Thoracic aorta (tissue), 2 donors: ENCODE results near the gene PATZ1. TPM values are rescaled to one million over a fixed set of nuclear protein-coding genes. Genes with fewer than 3 reads are reported as not detected.
"Not testable (repeated sequence)": the region's sequence is repeated elsewhere in the genome, so short reads cannot be mapped to it uniquely, and the experiment has no call there.

ENCODE experiments used
- ATAC-seq: fragments of 150-250 bp; one replicate; pipeline ENCODE4 v1.8.0; 2017; ENCODE audit warnings: low read depth; ENCODE audit not compliant: insufficient number of reproducible peaks, low FRiP score
- DNase-seq: peaks from one replicate; pipeline ENCODE4 v3.0.0-alpha.2; 2020; ENCODE audit warnings: low spot score
- H3K27ac ChIP-seq, 2 donors: fragments of 200-600 bp; sonication (generic); 1 replicate in 1 of 2; 2 replicates in 1 of 2; pipeline ENCODE4 v1.5.1; 2016; ENCODE audit warnings: mild to moderate bottlenecking in 2 of 2, moderate library complexity in 2 of 2
- H3K27me3 ChIP-seq: fragments of 200-600 bp; sonication (generic); replicated peaks from 2 replicates; pipeline ENCODE4 v1.6.0; 2016; ENCODE audit warnings: mild to moderate bottlenecking; ENCODE audit not compliant: insufficient read depth
- H3K36me3 ChIP-seq: fragments of 200-600 bp; sonication (generic); one replicate; pipeline ENCODE4 v1.5.1; 2016
- H3K4me1 ChIP-seq, 2 donors: fragments of 200-600 bp; sonication (generic); 1 replicate in 1 of 2; 2 replicates in 1 of 2; pipeline versions ENCODE4 v1.5.1 to v1.6.0; 2016; ENCODE audit warnings: low read depth in 2 of 2, mild to moderate bottlenecking in 1 of 2; ENCODE audit not compliant: control insufficient read depth in 1 of 2
- H3K4me3 ChIP-seq: fragments of 200-600 bp; sonication (generic); 2 replicates; pipeline ENCODE4 v1.5.1; 2016; ENCODE audit warnings: mild to moderate bottlenecking
- H3K9me3 ChIP-seq: fragments of 200-600 bp; sonication (generic); 2 replicates; pipeline ENCODE4 v1.5.1; 2016
- total RNA-seq, 2 donors: library from RNA; depleted of rRNA; stranded (reverse); fragments of >200 nt; gene quantifications; one replicate each; pipeline versions ENCODE4 v1.1.0 to v1.2.3, GENCODE V29; 2016
- TF ChIP-seq, protein P1 (sequence below): fragments of 200-600 bp; sonication (generic); IDR thresholded peaks from one replicate; pipeline ENCODE4 v1.5.1; 2019; ENCODE audit warnings: antibody characterized with exemption

The PATZ1 gene
- total RNA-seq, 2 donors from 2014 or later = 14.6 to 15.2 TPM

DNA sequence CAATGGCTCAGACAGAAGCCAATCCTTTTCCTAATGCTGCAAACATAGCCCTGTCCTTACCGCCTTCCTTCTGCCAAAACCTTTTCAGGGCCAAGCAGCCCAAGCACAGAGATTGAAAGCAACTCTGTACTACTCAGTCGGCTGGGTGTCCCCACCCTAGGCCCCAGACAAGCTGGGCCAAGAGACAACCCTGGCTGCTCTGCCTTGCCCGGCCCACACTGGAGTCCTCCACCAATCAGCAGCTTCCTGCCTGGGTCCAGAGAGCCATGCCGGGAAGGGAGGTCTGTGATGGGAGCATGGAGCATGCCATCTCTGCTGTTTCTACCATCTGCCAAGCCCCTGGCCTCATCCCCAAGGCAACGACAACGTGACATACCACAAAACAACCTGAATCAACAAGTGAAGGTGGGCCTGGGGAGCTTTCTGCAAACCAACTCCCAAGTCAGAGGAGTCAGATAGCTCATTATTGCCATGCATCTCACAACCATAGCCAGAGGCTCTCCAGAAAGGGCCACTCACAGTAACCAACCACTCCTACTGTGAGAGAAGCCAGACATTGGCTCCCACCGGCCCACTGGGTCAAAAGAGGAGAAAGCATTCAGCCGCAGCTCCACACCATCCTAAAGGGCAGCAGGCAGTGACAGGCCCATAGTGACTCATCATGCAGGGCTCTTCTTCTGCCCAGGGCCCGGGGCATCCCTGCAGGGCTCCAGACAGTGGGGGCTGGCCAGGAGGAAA lies 18.2 kb downstream of the PATZ1 start:
- no peak overlapping the region for H3K4me3 ChIP-seq
- no peak for DNase-seq
- no peaks in the 10 kb centered on the region for H3K4me1 ChIP-seq
- no peaks in the 10 kb centered on the region for H3K27me3 ChIP-seq
- no peak for ATAC-seq
- H3K27ac ChIP-seq = no peak overlapping the region
- peaks cover 59% of the 10 kb centered on the region for H3K36me3 ChIP-seq
- H3K9me3 ChIP-seq = no peaks in the 10 kb centered on the region
- TF ChIP-seq, protein P1, sequence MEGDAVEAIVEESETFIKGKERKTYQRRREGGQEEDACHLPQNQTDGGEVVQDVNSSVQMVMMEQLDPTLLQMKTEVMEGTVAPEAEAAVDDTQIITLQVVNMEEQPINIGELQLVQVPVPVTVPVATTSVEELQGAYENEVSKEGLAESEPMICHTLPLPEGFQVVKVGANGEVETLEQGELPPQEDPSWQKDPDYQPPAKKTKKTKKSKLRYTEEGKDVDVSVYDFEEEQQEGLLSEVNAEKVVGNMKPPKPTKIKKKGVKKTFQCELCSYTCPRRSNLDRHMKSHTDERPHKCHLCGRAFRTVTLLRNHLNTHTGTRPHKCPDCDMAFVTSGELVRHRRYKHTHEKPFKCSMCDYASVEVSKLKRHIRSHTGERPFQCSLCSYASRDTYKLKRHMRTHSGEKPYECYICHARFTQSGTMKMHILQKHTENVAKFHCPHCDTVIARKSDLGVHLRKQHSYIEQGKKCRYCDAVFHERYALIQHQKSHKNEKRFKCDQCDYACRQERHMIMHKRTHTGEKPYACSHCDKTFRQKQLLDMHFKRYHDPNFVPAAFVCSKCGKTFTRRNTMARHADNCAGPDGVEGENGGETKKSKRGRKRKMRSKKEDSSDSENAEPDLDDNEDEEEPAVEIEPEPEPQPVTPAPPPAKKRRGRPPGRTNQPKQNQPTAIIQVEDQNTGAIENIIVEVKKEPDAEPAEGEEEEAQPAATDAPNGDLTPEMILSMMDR = no peak

DNA sequence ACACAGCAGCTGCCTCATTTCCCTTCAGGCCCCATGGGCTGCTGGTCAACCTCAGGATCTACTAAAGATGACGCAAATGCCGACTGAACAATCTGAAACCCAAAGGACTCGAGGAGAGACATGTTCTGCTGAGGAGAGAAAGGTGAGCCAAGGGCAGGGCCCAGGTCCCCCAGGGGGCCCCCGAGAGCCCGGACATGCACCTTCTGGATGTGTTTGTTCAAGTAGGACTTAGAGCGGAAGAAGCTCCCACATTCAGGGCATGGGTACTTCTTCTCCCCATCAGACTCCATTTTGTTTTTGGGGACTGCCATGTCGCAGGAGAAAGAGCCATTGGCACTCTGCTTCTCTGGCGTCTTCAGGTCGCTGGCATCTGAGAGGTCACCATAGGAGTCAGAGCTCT lies 19.3 kb downstream of the PATZ1 start:
- Histone ChIP-seq H3K36me3 (peaks cover 48% of the 10 kb centered on the region), H3K4me1 (no peaks in the 10 kb centered on the region), H3K9me3 (no peaks in the 10 kb centered on the region), H3K27ac (no peak overlapping the region), H3K27me3 (no peaks in the 10 kb centered on the region), H3K4me3 (no peak overlapping the region)
- DNase-seq = no peak
- no peak for ATAC-seq
- TF ChIP-seq, protein P1 = no peak

DNA sequence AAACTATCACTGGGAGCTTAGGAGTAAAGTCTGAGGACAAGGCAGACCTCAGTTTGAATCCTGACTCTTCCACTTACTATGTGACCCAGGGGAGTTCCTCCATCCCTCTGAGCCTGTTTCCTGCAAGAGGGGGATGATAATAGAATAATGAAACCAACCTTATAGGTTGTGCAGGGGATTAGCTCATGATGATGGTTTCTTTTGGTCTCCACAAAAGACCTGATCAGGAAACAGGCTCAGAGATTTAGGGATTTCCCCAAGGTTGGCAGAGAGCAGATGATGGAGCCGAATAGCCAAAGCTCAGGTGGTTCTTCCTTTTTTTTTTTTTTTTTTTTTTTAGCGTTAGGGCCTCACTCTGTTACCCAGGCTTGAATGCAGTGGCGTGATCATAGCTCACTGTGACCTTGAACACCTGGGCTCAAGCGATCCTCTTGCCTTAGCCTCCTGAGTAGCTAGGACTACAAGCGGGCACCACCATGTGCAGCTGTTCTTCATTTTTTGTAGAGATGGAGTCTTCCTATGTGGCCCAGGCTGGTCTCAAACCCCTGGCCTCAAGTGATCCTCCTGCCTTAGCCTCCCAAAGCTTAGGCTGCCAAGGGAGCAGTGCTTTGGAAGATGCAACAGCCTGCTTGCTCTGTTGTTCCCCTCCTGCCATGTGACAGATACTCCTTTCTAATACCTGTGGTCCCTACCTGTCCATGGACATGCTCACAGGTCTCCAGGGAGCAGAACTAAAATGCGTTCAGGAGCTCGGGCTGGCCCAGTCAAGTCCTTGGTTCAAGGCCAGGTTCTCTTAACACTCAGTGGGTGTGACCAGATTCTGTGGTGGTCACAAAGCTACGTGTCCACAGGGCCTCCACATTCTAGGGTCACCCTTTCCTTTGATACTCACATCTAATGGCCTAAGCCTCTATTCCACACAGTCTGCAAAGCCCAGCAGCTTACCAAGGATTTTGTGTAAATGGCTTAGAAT lies 22.3 kb downstream of the PATZ1 start:
- no peaks in the 10 kb centered on the region for H3K27me3 ChIP-seq
- TF ChIP-seq, protein P1 = no peak
- ATAC-seq (no peak), DNase-seq (no peak)
- H3K36me3 ChIP-seq = peaks cover 32% of the 10 kb centered on the region
- H3K4me3 ChIP-seq = no peak overlapping the region
- H3K27ac ChIP-seq = no peak overlapping the region
- H3K4me1 ChIP-seq = no peaks in the 10 kb centered on the region
- no peaks in the 10 kb centered on the region for H3K9me3 ChIP-seq

DNA sequence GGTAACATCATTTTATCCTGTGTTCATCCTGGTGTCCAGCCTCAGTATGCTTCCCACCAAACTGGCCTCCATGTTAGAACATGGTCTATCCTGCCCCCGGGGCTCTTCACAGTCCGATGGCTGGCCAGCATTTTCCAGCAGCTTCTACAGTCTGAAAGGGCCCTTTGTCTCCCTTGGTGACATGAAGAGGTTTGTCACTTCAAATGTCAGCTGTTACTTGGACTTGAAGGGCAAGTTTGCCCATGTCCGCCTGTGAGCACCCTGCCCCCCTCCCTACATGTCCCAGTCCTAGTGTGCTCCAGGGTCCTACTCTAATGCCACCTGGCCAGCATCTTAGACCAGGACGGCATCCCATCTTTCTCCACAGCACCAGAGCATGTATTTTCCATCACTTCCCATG lies 24.7 kb downstream of the PATZ1 start:
- Histone ChIP-seq H3K4me3 (no peak overlapping the region), H3K4me1 (no peaks in the 10 kb centered on the region), H3K27ac (no peak overlapping the region), H3K9me3 (no peaks in the 10 kb centered on the region), H3K36me3 (peaks cover 9% of the 10 kb centered on the region), H3K27me3 (no peaks in the 10 kb centered on the region)
- TF ChIP-seq, protein P1 = no peak
- DNase-seq = no peak
- ATAC-seq = no peak

DNA sequence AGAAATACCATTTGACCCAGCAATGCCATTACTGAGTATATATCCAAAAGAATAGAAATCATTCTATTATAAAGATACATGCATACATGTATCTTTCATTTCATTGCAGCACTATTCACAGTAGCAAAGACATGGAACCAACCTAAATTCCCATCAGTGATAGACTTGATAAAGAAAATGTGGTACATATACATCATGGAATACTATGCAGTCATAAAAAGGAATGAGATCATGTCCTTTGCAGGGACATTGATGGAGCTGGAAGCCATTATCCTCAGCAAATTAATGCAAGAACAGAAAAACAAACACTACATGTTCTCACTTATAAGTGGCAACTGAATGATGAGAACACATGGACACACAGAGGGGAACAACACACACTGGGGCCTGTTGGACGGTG lies 31.9 kb downstream of the PATZ1 start:
- H3K36me3 ChIP-seq, H3K27ac ChIP-seq, DNase-seq, H3K4me1 ChIP-seq, H3K4me3 ChIP-seq, ATAC-seq, H3K9me3 ChIP-seq, H3K27me3 ChIP-seq: not testable (repeated sequence)
